Neural cell (in vitro differentiated cells): ENCODE results near the gene KIZ.

ENCODE experiments used
- EP300 ChIP-seq: fragments of 450-650 bp; conservative IDR thresholded peaks from 2 replicates; pipeline ENCODE4 v1.6.1; 2014; ENCODE audit warnings: antibody characterized with exemption, mild to moderate bottlenecking, moderate library complexity; ENCODE audit not compliant: poor library complexity, severe bottlenecking
- SMC3 ChIP-seq: fragments of 450-650 bp; conservative IDR thresholded peaks from 2 replicates; pipeline ENCODE4 v1.6.1; 2014; ENCODE audit warnings: antibody characterized with exemption, mild to moderate bottlenecking, moderate library complexity; ENCODE audit not compliant: poor library complexity
- TF ChIP-seq, protein P1 (sequence below): fragments of 450-650 bp; IDR thresholded peaks from 2 replicates; pipeline ENCODE4 v1.5.1; 2014; ENCODE audit warnings: antibody characterized with exemption, mild to moderate bottlenecking, moderate library complexity; ENCODE audit not compliant: poor library complexity, severe bottlenecking

- TF ChIP-seq, protein P1, sequence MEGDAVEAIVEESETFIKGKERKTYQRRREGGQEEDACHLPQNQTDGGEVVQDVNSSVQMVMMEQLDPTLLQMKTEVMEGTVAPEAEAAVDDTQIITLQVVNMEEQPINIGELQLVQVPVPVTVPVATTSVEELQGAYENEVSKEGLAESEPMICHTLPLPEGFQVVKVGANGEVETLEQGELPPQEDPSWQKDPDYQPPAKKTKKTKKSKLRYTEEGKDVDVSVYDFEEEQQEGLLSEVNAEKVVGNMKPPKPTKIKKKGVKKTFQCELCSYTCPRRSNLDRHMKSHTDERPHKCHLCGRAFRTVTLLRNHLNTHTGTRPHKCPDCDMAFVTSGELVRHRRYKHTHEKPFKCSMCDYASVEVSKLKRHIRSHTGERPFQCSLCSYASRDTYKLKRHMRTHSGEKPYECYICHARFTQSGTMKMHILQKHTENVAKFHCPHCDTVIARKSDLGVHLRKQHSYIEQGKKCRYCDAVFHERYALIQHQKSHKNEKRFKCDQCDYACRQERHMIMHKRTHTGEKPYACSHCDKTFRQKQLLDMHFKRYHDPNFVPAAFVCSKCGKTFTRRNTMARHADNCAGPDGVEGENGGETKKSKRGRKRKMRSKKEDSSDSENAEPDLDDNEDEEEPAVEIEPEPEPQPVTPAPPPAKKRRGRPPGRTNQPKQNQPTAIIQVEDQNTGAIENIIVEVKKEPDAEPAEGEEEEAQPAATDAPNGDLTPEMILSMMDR: no peak
- TF ChIP-seq EP300 (no peak), SMC3 (no peak)
Observed at GRCh38 chr20:21127201-21127981, 1.5 kb downstream of the KIZ start.
